ENCODE measurements around the gene TMC3. TPM values are rescaled to one million over a fixed set of nuclear protein-coding genes. Genes with fewer than 3 reads are reported as not detected.

TMC3 gene
- total and polyA plus RNA-seq, 10 of the 15 experiments (the other 5 are each of a cell fraction or from before 2014, with no cell fraction given), result 0.03 to 0.04 (median 0.04) TPM; not detected in 7

DNA sequence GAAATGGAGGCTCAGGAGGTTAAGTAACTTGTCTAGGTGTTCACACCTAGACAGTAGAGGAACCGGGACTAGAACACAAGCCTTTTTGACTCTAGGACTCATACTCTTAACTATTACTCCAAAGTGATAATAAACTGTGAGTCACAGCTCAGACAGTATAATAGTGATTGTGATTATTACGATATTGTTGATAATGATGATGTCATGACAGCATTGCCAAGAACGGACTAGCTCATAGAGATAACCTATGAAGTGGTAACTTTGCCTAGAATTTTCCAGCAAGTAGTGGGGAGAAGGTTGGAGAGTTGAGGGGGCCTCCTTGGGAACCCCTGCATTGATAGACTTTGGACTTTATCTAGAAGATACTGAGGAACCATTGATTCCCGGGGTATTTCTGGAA lies 84.1 kb downstream of the TMC3 start:
- ChIA-PET RAD21 (ENCODE audit: unreplicated experiment) (interaction anchor here (1.1 to 8.4 kb wide), 9 partner anchors 10 to 46 kb away, joined by 3 to 83 read pairs (median 9); partner anchors contain the start of gene STARD5), CTCF (interaction anchor here (0.8 to 4.6 kb wide), 11 partner anchors 11 to 96 kb away, joined by 3 to 22 read pairs (median 4); no protein-coding TSS in a partner anchor), POLR2A (interaction anchor here (0.8 to 5.3 kb wide), 7 partner anchors 9 to 37 kb away, joined by 3 to 103 read pairs (median 3); partner anchors contain the start of gene STARD5), SMC1A (ENCODE audit: uncharacterized antibody, unreplicated experiment) (interaction anchor here (1.1 to 9.6 kb wide), 10 partner anchors 10 to 47 kb away, joined by 3 to 109 read pairs (median 9); partner anchors contain the start of gene STARD5)
- no peaks in the 10 kb centered on the region; the same call in 2 of the 3 replicates for H3K9me3 ChIP-seq (replicated peaks; ENCODE audit: control insufficient read depth, insufficient read depth, low read length)
- H3K4me2 ChIP-seq (ENCODE audit: control insufficient read depth, insufficient read depth), result no peak overlapping the region
- 98% methylated on average over 4 of the region's 4 CpGs for WGBS (ENCODE audit: insufficient coverage, insufficient replicate concordance, low lambda C conversion rate, missing lambda C conversion rate)
- TF ChIP-seq, protein P1, sequence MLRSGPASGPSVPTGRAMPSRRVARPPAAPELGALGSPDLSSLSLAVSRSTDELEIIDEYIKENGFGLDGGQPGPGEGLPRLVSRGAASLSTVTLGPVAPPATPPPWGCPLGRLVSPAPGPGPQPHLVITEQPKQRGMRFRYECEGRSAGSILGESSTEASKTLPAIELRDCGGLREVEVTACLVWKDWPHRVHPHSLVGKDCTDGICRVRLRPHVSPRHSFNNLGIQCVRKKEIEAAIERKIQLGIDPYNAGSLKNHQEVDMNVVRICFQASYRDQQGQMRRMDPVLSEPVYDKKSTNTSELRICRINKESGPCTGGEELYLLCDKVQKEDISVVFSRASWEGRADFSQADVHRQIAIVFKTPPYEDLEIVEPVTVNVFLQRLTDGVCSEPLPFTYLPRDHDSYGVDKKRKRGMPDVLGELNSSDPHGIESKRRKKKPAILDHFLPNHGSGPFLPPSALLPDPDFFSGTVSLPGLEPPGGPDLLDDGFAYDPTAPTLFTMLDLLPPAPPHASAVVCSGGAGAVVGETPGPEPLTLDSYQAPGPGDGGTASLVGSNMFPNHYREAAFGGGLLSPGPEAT (IDR thresholded peaks at IDR 0.05; ENCODE audit: low read depth), result no peak
- TF ChIP-seq ATF7 (IDR thresholded peaks at IDR 0.05; ENCODE audit: low read depth), result peak; percentile 66
- intact Hi-C loops (cut with micrococcal nuclease; ENCODE audit: unreplicated experiment), result loop anchor here (5.0 to 10.0 kb wide), 2 partner anchors 268 to 755 kb away; partner anchors contain the start of gene MEX3B
- H3K9ac ChIP-seq (ENCODE audit: control insufficient read depth, insufficient read depth, low read length), result no peak overlapping the region
- H3K79me2 ChIP-seq (ENCODE audit: control insufficient read depth, insufficient read depth, low read length), result peaks cover 13% of the 10 kb centered on the region
- H4K20me1 ChIP-seq (ENCODE audit: control insufficient read depth, insufficient read depth), result no peaks in the 10 kb centered on the region
- DNase-seq (ENCODE audit: low read depth, low spot score) (no peak), ATAC-seq (no peak), FAIRE-seq (no peak)
- no peaks in the 10 kb centered on the region for H3K27me3 ChIP-seq (replicated peaks in 1 of 2; ENCODE audit: control insufficient read depth in 2 of 2, insufficient read depth in 2 of 2, low read length in 1 of 2)
- no peak overlapping the region for H3K4me3 ChIP-seq
- in situ Hi-C loops (cut with MboI), result loop anchor here (10.0 to 25.0 kb wide), 6 partner anchors 295 to 1922 kb away; partner anchors contain the start of genes HDGFL3, MEX3B and RPS17
- peaks cover 55% of the 10 kb centered on the region for H3K4me1 ChIP-seq (ENCODE audit: control insufficient read depth, insufficient read depth, low read length)
- H3K36me3 ChIP-seq (ENCODE audit: control insufficient read depth in 2 of 2, insufficient read depth in 2 of 2, low read length in 1 of 2), result no peaks in the 10 kb centered on the region
- no peak overlapping the region for H2AFZ ChIP-seq (ENCODE audit: control insufficient read depth, low read depth, low read length)
- no peak overlapping the region for H3K27ac ChIP-seq (ENCODE audit: control insufficient read depth, insufficient read depth)
- BruUV-seq (replicated peaks), result no TSS peak

DNA sequence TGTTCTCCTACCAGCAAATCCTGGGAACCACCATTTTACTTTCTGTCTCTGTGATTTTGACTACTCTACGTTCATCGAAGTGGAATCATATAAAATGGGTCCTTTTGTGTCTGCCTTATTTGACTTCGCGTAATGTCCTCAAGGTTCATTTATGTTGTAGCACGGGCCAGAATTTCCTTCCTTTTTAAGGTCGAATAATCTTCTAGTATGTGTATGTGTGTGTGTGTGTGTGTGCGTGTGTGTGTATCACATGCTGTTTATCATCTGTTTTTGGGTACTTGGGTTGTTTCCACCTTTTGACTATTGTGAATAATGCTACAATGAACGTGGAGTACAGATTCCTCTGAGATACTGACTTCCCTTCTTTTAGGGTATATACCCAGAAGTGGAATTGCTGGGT lies 85.4 kb downstream of the TMC3 start:
- H3K4me1 ChIP-seq (ENCODE audit: control insufficient read depth, insufficient read depth, low read length), result peaks cover 56% of the 10 kb centered on the region
- no peaks in the 10 kb centered on the region; the same call in 2 of the 3 replicates for H3K9me3 ChIP-seq (replicated peaks; ENCODE audit: control insufficient read depth, insufficient read depth, low read length)
- DNase-seq (ENCODE audit: low read depth, low spot score), result no peak
- ChIA-PET SMC1A (ENCODE audit: uncharacterized antibody, unreplicated experiment) (no interaction called here), CTCF (no interaction called here), RAD21 (ENCODE audit: unreplicated experiment) (no interaction called here), POLR2A (no interaction called here)
- H3K4me3 ChIP-seq, result no peak overlapping the region
- no peak overlapping the region for H2AFZ ChIP-seq (ENCODE audit: control insufficient read depth, low read depth, low read length)
- H3K27me3 ChIP-seq (replicated peaks in 1 of 2; ENCODE audit: control insufficient read depth in 2 of 2, insufficient read depth in 2 of 2, low read length in 1 of 2), result no peaks in the 10 kb centered on the region
- ATAC-seq, result no peak
- 71% methylated on average over 8 of the region's 8 CpGs for WGBS (ENCODE audit: insufficient coverage, insufficient replicate concordance, low lambda C conversion rate, missing lambda C conversion rate)
- no peak for FAIRE-seq
- H3K27ac ChIP-seq (ENCODE audit: control insufficient read depth, insufficient read depth), result no peak overlapping the region
- in situ Hi-C loops (cut with MboI), result loop anchor here (10.0 to 25.0 kb wide), 3 partner anchors 756 to 1924 kb away; partner anchors contain the start of genes HDGFL3 and MEX3B
- H3K9ac ChIP-seq (ENCODE audit: control insufficient read depth, insufficient read depth, low read length), result no peak overlapping the region
- no peaks in the 10 kb centered on the region for H4K20me1 ChIP-seq (ENCODE audit: control insufficient read depth, insufficient read depth)
- intact Hi-C loops (cut with micrococcal nuclease; ENCODE audit: unreplicated experiment), result no loop called here
- BruUV-seq (replicated peaks), result no TSS peak
- TF ChIP-seq FOXM1 (IDR thresholded peaks at IDR 0.05; ENCODE audit: low read depth, low read length) (no peak), EED (IDR thresholded peaks at IDR 0.05; ENCODE audit: low read depth) (no peak), IRF4 (IDR thresholded peaks at IDR 0.05; ENCODE audit: low read depth, low read length) (no peak)
- TF ChIP-seq, protein P2, sequence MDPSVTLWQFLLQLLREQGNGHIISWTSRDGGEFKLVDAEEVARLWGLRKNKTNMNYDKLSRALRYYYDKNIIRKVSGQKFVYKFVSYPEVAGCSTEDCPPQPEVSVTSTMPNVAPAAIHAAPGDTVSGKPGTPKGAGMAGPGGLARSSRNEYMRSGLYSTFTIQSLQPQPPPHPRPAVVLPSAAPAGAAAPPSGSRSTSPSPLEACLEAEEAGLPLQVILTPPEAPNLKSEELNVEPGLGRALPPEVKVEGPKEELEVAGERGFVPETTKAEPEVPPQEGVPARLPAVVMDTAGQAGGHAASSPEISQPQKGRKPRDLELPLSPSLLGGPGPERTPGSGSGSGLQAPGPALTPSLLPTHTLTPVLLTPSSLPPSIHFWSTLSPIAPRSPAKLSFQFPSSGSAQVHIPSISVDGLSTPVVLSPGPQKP (IDR thresholded peaks at IDR 0.05; ENCODE audit: low read depth, low read length), result no peak
- TF ChIP-seq, protein P3, sequence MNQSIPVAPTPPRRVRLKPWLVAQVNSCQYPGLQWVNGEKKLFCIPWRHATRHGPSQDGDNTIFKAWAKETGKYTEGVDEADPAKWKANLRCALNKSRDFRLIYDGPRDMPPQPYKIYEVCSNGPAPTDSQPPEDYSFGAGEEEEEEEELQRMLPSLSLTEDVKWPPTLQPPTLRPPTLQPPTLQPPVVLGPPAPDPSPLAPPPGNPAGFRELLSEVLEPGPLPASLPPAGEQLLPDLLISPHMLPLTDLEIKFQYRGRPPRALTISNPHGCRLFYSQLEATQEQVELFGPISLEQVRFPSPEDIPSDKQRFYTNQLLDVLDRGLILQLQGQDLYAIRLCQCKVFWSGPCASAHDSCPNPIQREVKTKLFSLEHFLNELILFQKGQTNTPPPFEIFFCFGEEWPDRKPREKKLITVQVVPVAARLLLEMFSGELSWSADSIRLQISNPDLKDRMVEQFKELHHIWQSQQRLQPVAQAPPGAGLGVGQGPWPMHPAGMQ (IDR thresholded peaks at IDR 0.05; ENCODE audit: borderline replicate concordance), result no peak
- H3K79me2 ChIP-seq (ENCODE audit: control insufficient read depth, insufficient read depth, low read length), result peaks cover 6% of the 10 kb centered on the region
- H3K4me2 ChIP-seq (ENCODE audit: control insufficient read depth, insufficient read depth), result no peak overlapping the region
- H3K36me3 ChIP-seq (ENCODE audit: control insufficient read depth in 2 of 2, insufficient read depth in 2 of 2, low read length in 1 of 2), result no peaks in the 10 kb centered on the region
